Measurements from ENCODE around the gene GNE. TPM values are rescaled to one million over a fixed set of nuclear protein-coding genes. Genes with fewer than 3 reads are reported as not detected.

GNE gene
- total and polyA plus RNA-seq, 2 of the 13 experiments (the other 11 are each of a cell fraction or from before 2014, with no cell fraction given) = 16.1 to 24.1 TPM

GRCh38 chr9:36218411-36218901 is 39.8 kb downstream of the GNE start (continued):
- TF ChIP-seq MLXIP (CRISPR knock-in tag; IDR thresholded peaks at IDR 0.05; ENCODE audit: borderline replicate concordance) = no peak

- no peak overlapping the region for H2AFZ ChIP-seq (ENCODE audit: low read length)
- intact Hi-C loops (cut with micrococcal nuclease; ENCODE audit: unreplicated experiment) (no loop called here), in situ Hi-C loops (cut with HindIII; ENCODE audit: extremely low pct_ligation_motif_present, low pct_unique_long_range_greater_than_20kb) (no loop called here)
- TF ChIP-seq U2AF1 (optimal IDR thresholded peaks at IDR 0.05; ENCODE audit: low read depth, low read length) (no peak), BRCA1 (CRISPR knock-in tag; IDR thresholded peaks at IDR 0.05) (no peak), FIP1L1 (IDR thresholded peaks at IDR 0.05; ENCODE audit: borderline replicate concordance, insufficient read depth, low read depth, low read length) (no peak), PRMT3 (CRISPR knock-in tag; IDR thresholded peaks at IDR 0.05; ENCODE audit: borderline replicate concordance, low read depth) (no peak), ZSCAN12 (CRISPR knock-in tag; IDR thresholded peaks at IDR 0.05) (no peak), RBM22 (optimal IDR thresholded peaks at IDR 0.05; ENCODE audit: low read length) (peak; percentile 19)
- H3K9me3 ChIP-seq (ENCODE audit: low read length) = peaks cover 5% of the 10 kb centered on the region; the same call in 1 of the 2 replicates
- H3K36me3 ChIP-seq (replicated peaks in 1 of 2; ENCODE audit: control insufficient read depth in 1 of 2, insufficient read depth in 2 of 2, low read length in 2 of 2) = peaks cover 38 to 80% of the 10 kb centered on the region in 2 experiments
- H3K27me3 ChIP-seq (ENCODE audit: control insufficient read depth in 1 of 2, insufficient read depth in 2 of 2, low read length in 2 of 2) = no peaks in the 10 kb centered on the region
- no peak for DNase-seq (ENCODE audit: low spot score)
- no peak overlapping the region for H3K9ac ChIP-seq (ENCODE audit: insufficient read depth, low read depth, low read length)
- H3K4me1 ChIP-seq (ENCODE audit: insufficient read depth, low read length) = peaks cover 9% of the 10 kb centered on the region
- 89% methylated on average over 5 of the region's 5 CpGs for whole genome bisulfite sequencing (ENCODE audit: low lambda C conversion rate)
- no peaks in the 10 kb centered on the region for H3K79me2 ChIP-seq (ENCODE audit: insufficient read depth, low read length)
- BruUV-seq (replicated peaks) = no TSS peak
- FAIRE-seq = no peak
- H3K27ac ChIP-seq (ENCODE audit: extremely low read length, insufficient read depth, low read length) = no peak overlapping the region
- POLR2A ChIA-PET = no interaction called here
- no peaks in the 10 kb centered on the region for H4K20me1 ChIP-seq (ENCODE audit: insufficient read depth, low read length)
- no peak for ATAC-seq
- no peak overlapping the region for H3K4me3 ChIP-seq (replicated peaks in 1 of 3; ENCODE audit: insufficient read depth in 1 of 3, low read depth in 2 of 3, low read length in 3 of 3)
- no peak overlapping the region for H3K4me2 ChIP-seq (ENCODE audit: low read depth, low read length)
- CTCF ChIA-PET (ENCODE audit: low intra/inter-chr PET ratio, low total read pairs) = no interaction called here
Measured at GRCh38 chr9:36218011-36218410, 40.2 kb downstream of the GNE start.
